ENCODE data around the gene NRG3.

- TF ChIP-seq CTCF (IDR thresholded peaks at IDR 0.05) (no peak), POLR2A (IDR thresholded peaks at IDR 0.05) (no peak)
Observed at GRCh38 chr10:82850191-82850590, 975.2 kb downstream of the NRG3 start.

Measured in testis (tissue), 2 donors.